K562 (cell line): ENCODE data around the gene RHEBL1. TPM values are rescaled to one million over a fixed set of nuclear protein-coding genes. Genes with fewer than 3 reads are reported as not detected.

Experiments used
- ATAC-seq: fragments of 200-7000 bp; cut with Tn5 transposase; 3 replicates; pipeline ENCODE4 v1.9.1; 2020; ENCODE audit warnings: moderate library complexity
- BruUV-seq: library from RNA; stranded (reverse); fragments of 400-500 nt; replicated peaks from 2 replicates; lab custom pipeline; 2021; lab: Mats Ljungman, UMichigan
- CTCF ChIA-PET: fragments of 300-600 bp; formaldehyde crosslinking; extraction: SDS; loops from one replicate; lab custom pipeline; 2021; ENCODE audit warnings: low intra/inter-chr PET ratio; lab: Yijun Ruan, JAX
- POLR2A ChIA-PET: fragments of 300-600, 350-650 bp; sonication (Branson Sonifier 250); formaldehyde crosslinking; extraction: SDS; loops from one replicate; lab custom pipeline; 2021; ENCODE audit warnings: antibody characterized with exemption, inconsistent platforms; lab: Yijun Ruan, JAX
- DNase-seq, 4 experiments: peaks; one replicate each; pipeline versions ENCODE4 v3.0.0 to v3.0.0-alpha.2; 2011 to 2018; ENCODE audit warnings: low spot score in 3 of 4, mixed read lengths in 3 of 4; ENCODE audit errors: extremely low read depth in 1 of 4
- FAIRE-seq: peaks from 2 replicates; lab custom pipeline; 2011; peaks lifted over from hg19 to GRCh38; lab: Jason Lieb, UNC
- H2AFZ ChIP-seq: 2 replicates; pipeline ENCODE4 v1.6.0; 2011; ENCODE audit warnings: low read depth, low read length, control low read depth, inconsistent platforms
- H3K27ac ChIP-seq: fragments of 200-600 bp; 3 replicates; pipeline ENCODE4 v1.8.0; 2011; ENCODE audit warnings: low read depth, mild to moderate bottlenecking, control low read depth, inconsistent platforms, low read length, moderate library complexity, mixed read lengths; ENCODE audit errors: extremely low read depth
- H3K27me3 ChIP-seq, 2 experiments: fragments of 300-600 bp in 1 of 2; 2 replicates in 1 of 2; 3 replicates in 1 of 2; pipeline versions ENCODE4 v1.6.0 to v1.8.0; 2011; ENCODE audit warnings: inconsistent platforms in 2 of 2, low read length in 2 of 2, mild to moderate bottlenecking in 1 of 2, mixed read lengths in 1 of 2, moderate library complexity in 1 of 2; ENCODE audit not compliant: control insufficient read depth in 2 of 2, insufficient read depth in 2 of 2
- H3K36me3 ChIP-seq: fragments of 300-600 bp; 3 replicates; pipeline ENCODE4 v1.8.0; 2011; ENCODE audit warnings: mild to moderate bottlenecking, low read length, inconsistent platforms; ENCODE audit not compliant: control insufficient read depth, insufficient read depth
- H3K4me1 ChIP-seq, 2 experiments: fragments of 200-600 bp in 1 of 2; replicated peaks in 1 of 2; 2 replicates in 1 of 2; 3 replicates in 1 of 2; pipeline versions ENCODE4 v1.5.1 to v1.8.0; 2011; ENCODE audit warnings: inconsistent platforms in 2 of 2, low read length in 2 of 2, mild to moderate bottlenecking in 1 of 2, mixed read lengths in 1 of 2, moderate library complexity in 1 of 2; ENCODE audit not compliant: control insufficient read depth in 2 of 2, insufficient read depth in 2 of 2
- H3K4me2 ChIP-seq: 2 replicates; pipeline ENCODE4 v1.6.1; 2011; ENCODE audit warnings: low read length, control low read depth, inconsistent platforms, mixed read lengths; ENCODE audit not compliant: insufficient read depth
- H3K4me3 ChIP-seq: fragments of 200-600 bp; sonication (generic), shearing (Covaris generic); 2 replicates; pipeline ENCODE4 v1.5.1; 2016; ENCODE audit warnings: control low read depth, inconsistent platforms
- H3K79me2 ChIP-seq: fragments of 200-600 bp; 3 replicates; pipeline ENCODE4 v1.8.0; 2011; ENCODE audit warnings: low read length, inconsistent platforms; ENCODE audit not compliant: control insufficient read depth, insufficient read depth
- H3K9ac ChIP-seq, 2 experiments: 2 replicates each; pipeline versions ENCODE4 v1.6.0 to v1.6.1; 2011; ENCODE audit warnings: low read depth in 2 of 2, low read length in 2 of 2, control low read depth in 1 of 2, inconsistent platforms in 1 of 2, mild to moderate bottlenecking in 1 of 2, mixed read lengths in 1 of 2; ENCODE audit not compliant: insufficient read depth in 1 of 2
- H3K9me1 ChIP-seq: one replicate; pipeline ENCODE4 v1.6.0; 2011; ENCODE audit warnings: inconsistent platforms, mild to moderate bottlenecking, low read length, moderate library complexity; ENCODE audit not compliant: control insufficient read depth, insufficient read depth
- H3K9me3 ChIP-seq: replicated peaks from 2 replicates; pipeline ENCODE4 v1.5.1; 2011; ENCODE audit warnings: low read depth, low read length, inconsistent platforms; ENCODE audit not compliant: control insufficient read depth, insufficient read depth
- H4K20me1 ChIP-seq: replicated peaks from 2 replicates; pipeline ENCODE4 v1.6.1; 2011; ENCODE audit warnings: low read length, inconsistent platforms, mixed read lengths; ENCODE audit not compliant: control insufficient read depth, insufficient read depth
- BACH1 ChIP-seq: fragments of 200-800 bp; sonication (Bioruptor generic); IDR thresholded peaks from 2 replicates; pipeline ENCODE4 v1.6.1; 2016; ENCODE audit warnings: missing genetic modification characterization, missing compliant biosample characterization
- CTBP1 ChIP-seq: fragments of 450-650 bp; IDR thresholded peaks from 2 replicates; pipeline ENCODE4 v1.6.1; 2016; ENCODE audit warnings: borderline replicate concordance
- CUX1 ChIP-seq: fragments of 200-800 bp; sonication (Bioruptor generic); IDR thresholded peaks from 2 replicates; pipeline ENCODE4 v1.6.1; 2016; ENCODE audit warnings: missing genetic modification characterization, missing compliant biosample characterization
- DIDO1 ChIP-seq: fragments of 450-650 bp; IDR thresholded peaks from 2 replicates; pipeline ENCODE4 v1.6.1; 2016; ENCODE audit warnings: low read depth, missing biosample characterization, missing genetic modification characterization
- ETV1 ChIP-seq: fragments of 450-650 bp; conservative IDR thresholded peaks from 2 replicates; pipeline ENCODE4 v1.6.1; 2016; ENCODE audit warnings: missing genetic modification characterization, control low read depth, low read depth, missing compliant biosample characterization
- FOXP1 ChIP-seq: sonication (generic); formaldehyde crosslinking; IDR thresholded peaks from 2 replicates; pipeline ENCODE4 v1.8.0; 2022; ENCODE audit warnings: mild to moderate bottlenecking, missing genetic modification reagents
- NUFIP1 ChIP-seq: fragments of 450-650 bp; IDR thresholded peaks from 2 replicates; pipeline ENCODE4 v1.6.1; 2018; ENCODE audit not compliant: partially characterized antibody
- POLR3A ChIP-seq: IDR thresholded peaks from 2 replicates; pipeline ENCODE4 v1.6.1; 2011; ENCODE audit warnings: borderline replicate concordance, mild to moderate bottlenecking, moderate library complexity; ENCODE audit not compliant: insufficient read length, insufficient read depth; ENCODE audit errors: extremely low read depth
- RUNX1 ChIP-seq: sonication (generic); IDR thresholded peaks from 2 replicates; pipeline ENCODE4 v1.6.1; 2016; ENCODE audit warnings: antibody characterized with exemption, low read depth
- SMARCA5 ChIP-seq: fragments of 450-650 bp; IDR thresholded peaks from 2 replicates; pipeline ENCODE4 v1.6.1; 2016
- SOX6 ChIP-seq: fragments of 450-650 bp; IDR thresholded peaks from 2 replicates; pipeline ENCODE4 v1.6.1; 2014; ENCODE audit warnings: mild to moderate bottlenecking
- TCF3 ChIP-seq: sonication (generic); formaldehyde crosslinking; IDR thresholded peaks from 2 replicates; pipeline ENCODE4 v1.4.0; 2020; ENCODE audit warnings: mild to moderate bottlenecking, missing genetic modification reagents
- ZBTB33 ChIP-seq: sonication (generic); formaldehyde crosslinking; IDR thresholded peaks from 2 replicates; pipeline ENCODE4 v1.8.1; 2023; ENCODE audit warnings: mild to moderate bottlenecking, missing genetic modification reagents
- ZBTB7A ChIP-seq: IDR thresholded peaks from 2 replicates; pipeline ENCODE4 v1.6.1; 2011; ENCODE audit warnings: low read depth, mild to moderate bottlenecking, low read length, moderate library complexity, borderline replicate concordance; ENCODE audit not compliant: control insufficient read depth
- whole genome bisulfite sequencing: fragments of 100-300 bp; shearing (Covaris generic); methylation state at CpG from one replicate; pipeline ENCODE4 v1.1.6; 2016; ENCODE audit warnings: low coverage, mixed read lengths; ENCODE audit not compliant: insufficient coverage; ENCODE audit errors: missing lambda C conversion rate; 5-methylcytosine and 5-hydroxymethylcytosine counted together
- in situ Hi-C: fragments of 300-500 bp; cut with MboI; formaldehyde crosslinking; loops from 4 replicates; pipeline ENCODE4 v1.15.0; 2018; ENCODE audit warnings: inconsistent platforms, mixed read lengths
- intact Hi-C: fragments of 100-400 bp; cut with micrococcal nuclease; formaldehyde crosslinking; loops from 2 replicates; pipeline ENCODE4 v1.14.2; 2022
- polyA plus RNA-seq, 8 experiments: library from polyadenylated mRNA; depleted of rRNA in 4 of 8; stranded (reverse) in 5 of 8; unstranded in 3 of 8; fragments of >200 nt; fragmentation: Nextera tagmentation in 2 of 8; fragmentation: Illumina TruSeq in 1 of 8; extraction: Ambion mirVana in 2 of 8; extraction: Trizol in 1 of 8; gene quantifications; 2 replicates each; pipeline versions ENCODE4 v1.2.1 to v1.2.3, GENCODE V29; 2011 to 2014; ENCODE audit warnings: inconsistent platforms in 1 of 8, missing spikeins in 1 of 8
- total RNA-seq, 7 experiments: library from RNA; depleted of rRNA in 6 of 7; stranded (reverse); fragments of >200 nt in 6 of 7; fragmentation: Illumina TruSeq in 2 of 7; extraction: Trizol in 2 of 7; gene quantifications; 2 replicates each; pipeline versions ENCODE4 v1.2.1 to v1.2.3, GENCODE V29; 2011 to 2021; ENCODE audit warnings: low replicate concordance in 1 of 7
- TF ChIP-seq, protein P1 (sequence below): sonication (generic); formaldehyde crosslinking; IDR thresholded peaks from 2 replicates; pipeline ENCODE4 v1.8.0; 2022; ENCODE audit warnings: mild to moderate bottlenecking, missing genetic modification reagents

The RHEBL1 gene
- total and polyA plus RNA-seq, 9 of the 15 experiments (the other 6 are each of a cell fraction or from before 2014, with no cell fraction given): 4.3 to 36.1 (median 8.2) TPM

DNA sequence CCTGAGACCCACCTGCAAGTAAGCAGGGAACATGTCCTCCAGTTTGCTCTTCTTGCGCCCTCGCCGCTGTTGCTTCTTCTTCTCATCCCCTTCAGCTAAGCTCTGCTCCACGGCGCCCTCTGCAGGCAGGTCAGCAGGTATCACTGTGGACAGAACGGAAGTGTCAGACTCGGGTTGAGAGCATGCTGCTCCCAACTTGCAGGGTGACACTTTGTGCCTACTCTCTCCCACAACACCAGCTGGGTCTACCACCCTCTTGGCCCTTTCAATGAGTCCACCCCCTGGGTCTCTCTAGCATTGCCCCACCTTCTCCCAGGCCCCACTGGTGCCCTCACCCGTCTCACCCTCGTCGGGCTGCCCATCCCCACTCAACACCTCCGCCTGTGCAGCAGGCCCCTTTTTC, 25.9 kb downstream of the RHEBL1 start:
- Histone ChIP-seq H3K4me1 (no peaks in the 10 kb centered on the region), H3K4me3 (no peak overlapping the region), H3K9me3 (no peaks in the 10 kb centered on the region), H3K9me1 (no peaks in the 10 kb centered on the region), H3K4me2 (no peak overlapping the region), H3K79me2 (no peaks in the 10 kb centered on the region), H2AFZ (no peak overlapping the region), H4K20me1 (peaks cover 4% of the 10 kb centered on the region; the same call in 1 of the 2 replicates), H3K36me3 (peaks cover 99% of the 10 kb centered on the region), H3K9ac (0 out of 4 replicates have a peak overlapping the region, but pooled peaks of 1 of the 2 experiments have one; percentile 29), H3K27me3 (no peaks in the 10 kb centered on the region), H3K27ac (no peak overlapping the region)
- CTCF ChIA-PET: interaction anchor here (0.6 to 0.7 kb wide), 2 partner anchors 27 to 47 kb away, joined by 3 read pairs; no protein-coding TSS in a partner anchor
- peak; percentile 75 to 86 (median 80) for DNase-seq
- POLR2A ChIA-PET: interaction anchor here (0.6 to 3.4 kb wide), 13 partner anchors 9 to 87 kb away, joined by 3 to 13 read pairs (median 4); partner anchors contain the start of genes RHEBL1 and TUBA1B
- in situ Hi-C loops (no loop called here), intact Hi-C loops (no loop called here)
- ATAC-seq: peak; percentile 95
- peak; percentile 93 for FAIRE-seq
- WGBS: 55% methylated on average over 11 of the region's 11 CpGs
- TSS peak; percentile 25 for BruUV-seq
- no peak for TF ChIP-seq CTBP1
- no peak for TF ChIP-seq SOX6
- no peak for TF ChIP-seq FOXP1 (CRISPR knock-in tag)
- peak; percentile 98 for TF ChIP-seq ZBTB33 (CRISPR knock-in tag)
- no peak for TF ChIP-seq POLR3A
- TF ChIP-seq BACH1 (tag): no peak
- TF ChIP-seq CUX1 (CRISPR knock-in tag): no peak
- TF ChIP-seq RUNX1: no peak
- TF ChIP-seq TCF3: no peak
- TF ChIP-seq ETV1 (tag): peak; percentile 41; the same call in 1 of the 2 replicates
- TF ChIP-seq, protein P1, sequence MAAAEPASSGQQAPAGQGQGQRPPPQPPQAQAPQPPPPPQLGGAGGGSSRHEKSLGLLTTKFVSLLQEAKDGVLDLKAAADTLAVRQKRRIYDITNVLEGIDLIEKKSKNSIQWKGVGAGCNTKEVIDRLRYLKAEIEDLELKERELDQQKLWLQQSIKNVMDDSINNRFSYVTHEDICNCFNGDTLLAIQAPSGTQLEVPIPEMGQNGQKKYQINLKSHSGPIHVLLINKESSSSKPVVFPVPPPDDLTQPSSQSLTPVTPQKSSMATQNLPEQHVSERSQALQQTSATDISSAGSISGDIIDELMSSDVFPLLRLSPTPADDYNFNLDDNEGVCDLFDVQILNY: no peak
- TF ChIP-seq DIDO1 (tag): no peak
- no peak for TF ChIP-seq SMARCA5
- no peak for TF ChIP-seq ZBTB7A
- no peak for TF ChIP-seq NUFIP1
